KOPT-K1 (cell line): Measurements from ENCODE around the gene AREG.

Source experiments
- H3K27ac ChIP-seq: fragments of 200-600 bp; sonication (generic); 2 replicates; pipeline ENCODE4 v1.5.1; 2016; ENCODE audit warnings: antibody characterized with exemption, mild to moderate bottlenecking, low read depth, low read length; ENCODE audit not compliant: poor library complexity, severe bottlenecking
- H3K36me3 ChIP-seq: fragments of 200-600 bp; sonication (generic); 2 replicates; pipeline ENCODE4 v1.5.1; 2017; ENCODE audit warnings: antibody characterized with exemption, mild to moderate bottlenecking, low read length, moderate library complexity; ENCODE audit not compliant: insufficient read depth
- H3K9me3 ChIP-seq: fragments of 200-600 bp; sonication (generic); 2 replicates; pipeline ENCODE4 v1.5.1; 2017; ENCODE audit warnings: antibody characterized with exemption, low read length, mild to moderate bottlenecking; ENCODE audit not compliant: insufficient read depth, poor library complexity, severe bottlenecking

The AREG gene

DNA sequence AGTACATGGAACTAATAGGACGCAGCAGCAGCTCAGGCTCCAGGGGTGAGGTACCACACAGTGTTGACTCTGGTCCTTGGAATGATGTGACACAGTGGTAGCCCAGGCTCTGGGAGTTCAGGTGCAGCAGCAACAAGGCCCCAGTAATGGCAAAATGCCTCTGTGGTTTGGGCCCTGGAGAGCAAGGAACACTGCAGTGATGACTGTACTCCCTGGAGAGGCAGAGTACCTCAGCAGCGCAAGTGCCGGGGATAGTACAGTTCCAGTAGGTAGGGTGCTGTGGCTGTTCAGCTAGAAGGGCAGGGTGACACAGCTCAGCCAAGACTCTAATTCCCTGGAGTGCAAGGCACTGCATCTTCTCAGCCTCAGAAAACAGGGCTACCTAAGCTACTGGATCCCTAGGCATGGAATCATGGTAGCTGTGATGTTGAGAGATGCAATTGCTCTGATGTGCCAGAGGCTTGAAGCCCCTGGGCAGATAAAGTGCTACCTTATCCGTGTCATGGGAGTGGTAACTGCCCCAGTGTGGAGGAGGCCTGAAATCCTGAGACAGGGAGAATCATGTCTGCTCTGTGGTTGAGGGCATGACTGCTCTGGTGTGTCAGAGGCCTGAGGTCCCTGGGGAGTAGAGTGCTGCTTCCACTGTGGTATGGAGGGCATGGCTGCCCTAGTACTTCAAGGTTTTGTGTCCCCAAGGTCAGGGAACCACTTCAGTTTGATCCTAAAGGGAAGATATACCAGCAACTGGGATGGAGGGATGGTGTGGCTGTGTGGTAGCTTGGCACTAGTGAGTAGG, 55.2 kb downstream of the AREG start:
- Histone ChIP-seq H3K27ac (no peak overlapping the region), H3K36me3 (no peaks in the 10 kb centered on the region), H3K9me3 (no peaks in the 10 kb centered on the region)

DNA sequence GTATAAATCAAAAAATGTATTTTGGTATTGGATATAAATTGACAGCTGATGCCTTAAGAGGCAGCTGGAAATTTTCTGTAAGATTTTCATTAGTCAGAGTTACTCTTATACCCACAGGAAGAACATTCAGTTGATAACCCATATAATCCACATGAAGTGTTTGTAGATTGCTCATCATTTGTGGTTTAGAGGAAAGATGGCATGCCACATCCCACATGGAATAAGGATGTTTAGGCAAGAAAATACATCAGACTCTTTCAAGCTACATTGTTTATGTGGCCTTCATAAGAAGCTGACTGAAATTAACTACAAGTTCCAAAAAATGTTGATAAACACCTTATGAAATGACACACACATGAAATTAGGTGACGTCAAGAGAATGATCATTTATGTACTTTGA, 56.6 kb downstream of the AREG start:
- H3K36me3 ChIP-seq: no peaks in the 10 kb centered on the region
- H3K9me3 ChIP-seq: no peaks in the 10 kb centered on the region
- no peak overlapping the region for H3K27ac ChIP-seq

DNA sequence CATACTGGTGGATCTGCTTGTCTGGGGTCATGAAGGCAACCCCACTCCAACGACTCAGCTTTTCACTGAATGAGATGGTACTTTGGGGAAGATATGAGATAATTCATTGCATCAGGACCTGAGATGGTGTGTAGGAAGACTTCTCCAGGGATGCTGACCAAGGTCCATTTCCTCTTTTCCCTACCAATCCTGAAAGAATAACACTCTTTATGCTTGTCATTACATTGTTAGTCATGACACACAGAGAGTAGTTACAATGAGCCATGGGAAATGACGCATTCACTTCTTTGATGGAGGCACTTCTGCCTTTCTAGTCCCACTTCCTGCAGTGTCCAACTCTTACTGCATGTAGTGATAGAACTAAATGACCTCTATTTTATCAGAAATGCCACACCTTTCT, 58.6 kb downstream of the AREG start:
- no peaks in the 10 kb centered on the region for H3K36me3 ChIP-seq
- H3K9me3 ChIP-seq: no peaks in the 10 kb centered on the region
- H3K27ac ChIP-seq: no peak overlapping the region

DNA sequence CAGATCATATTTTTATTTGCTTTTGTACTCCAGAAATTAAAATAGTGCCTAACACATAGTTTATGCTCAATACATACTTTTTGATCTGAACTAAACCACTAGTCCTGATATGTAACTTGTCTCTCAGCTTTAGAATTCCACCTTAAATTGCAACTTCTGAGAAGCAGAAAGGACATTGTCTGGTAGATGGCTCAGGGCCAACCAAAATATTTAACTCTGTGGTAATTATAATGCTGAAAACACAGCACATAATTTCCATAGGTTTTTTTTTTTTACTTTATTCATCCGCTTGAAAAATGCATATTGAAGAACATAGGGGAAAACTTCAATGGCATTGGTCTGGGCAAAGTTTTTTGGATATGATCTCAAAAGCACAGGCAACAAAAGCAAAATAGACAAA, 59.3 kb downstream of the AREG start:
- H3K36me3 ChIP-seq: no peaks in the 10 kb centered on the region
- H3K27ac ChIP-seq: no peak overlapping the region
- H3K9me3 ChIP-seq: no peaks in the 10 kb centered on the region
